ENCODE data around the gene DOCK1. TPM values are rescaled to one million over a fixed set of nuclear protein-coding genes. Genes with fewer than 3 reads are reported as not detected.

The DOCK1 gene
- total and polyA plus RNA-seq, 8 donors, result 46.4 to 77.7 (median 71.3) TPM

- Histone ChIP-seq H3K36me3 (peaks cover 0 to 6% of the 10 kb centered on the region in 2 donors), H3K4me3 (no peak overlapping the region), H3K27ac (no peak overlapping the region), H3K27me3 (no peaks in the 10 kb centered on the region), H3K4me1 (peaks cover 3 to 9% of the 10 kb centered on the region in 2 donors), H3K9me3 (no peaks in the 10 kb centered on the region)
- ATAC-seq, result no peak
- TF ChIP-seq CTCF (IDR thresholded peaks at IDR 0.05), result no peak
- no peak for DNase-seq
- intact Hi-C loops (cut with DNase I), result no loop called here
These were observed 72.0 kb downstream of the DOCK1 start for GRCh38 chr10:126977216-126977615.

- no peak for TF ChIP-seq CTCF (IDR thresholded peaks at IDR 0.05)
- Histone ChIP-seq H3K4me3 (no peak overlapping the region), H3K4me1 (no peaks in the 10 kb centered on the region), H3K9me3 (no peaks in the 10 kb centered on the region), H3K36me3 (peaks cover 0 to 6% of the 10 kb centered on the region in 2 donors), H3K27ac (no peak overlapping the region), H3K27me3 (no peaks in the 10 kb centered on the region)
- ATAC-seq (no peak), DNase-seq (no peak)
- intact Hi-C loops (cut with DNase I), result no loop called here
These were observed 74.1 kb downstream of the DOCK1 start for GRCh38 chr10:126979311-126979710.

GRCh38 chr10:126993208-126993607, 88.0 kb downstream of the DOCK1 start:
- no peak for TF ChIP-seq CTCF (IDR thresholded peaks at IDR 0.05)
- Histone ChIP-seq H3K36me3 (peaks cover 0 to 38% of the 10 kb centered on the region in 2 donors), H3K27ac (no peak overlapping the region), H3K27me3 (no peaks in the 10 kb centered on the region), H3K4me3 (no peak overlapping the region), H3K9me3 (no peaks in the 10 kb centered on the region), H3K4me1 (no peaks in the 10 kb centered on the region)
- intact Hi-C loops (cut with DNase I), result no loop called here
- ATAC-seq (no peak), DNase-seq (no peak)

- Histone ChIP-seq H3K4me1 (no peaks in the 10 kb centered on the region), H3K27ac (no peak overlapping the region), H3K27me3 (no peaks in the 10 kb centered on the region), H3K9me3 (no peaks in the 10 kb centered on the region), H3K36me3 (peaks cover 0 to 34% of the 10 kb centered on the region in 2 donors), H3K4me3 (no peak overlapping the region)
- no peak for TF ChIP-seq CTCF (IDR thresholded peaks at IDR 0.05)
- ATAC-seq (no peak), DNase-seq (no peak)
- intact Hi-C loops (cut with DNase I), result no loop called here
These were observed 92.8 kb downstream of the DOCK1 start for GRCh38 chr10:126997801-126998590.

- Histone ChIP-seq H3K36me3 (peaks cover 0 to 32% of the 10 kb centered on the region in 2 donors), H3K4me1 (no peaks in the 10 kb centered on the region), H3K27ac (no peak overlapping the region), H3K4me3 (no peak overlapping the region), H3K27me3 (no peaks in the 10 kb centered on the region), H3K9me3 (no peaks in the 10 kb centered on the region)
- no peak for DNase-seq
- intact Hi-C loops (cut with DNase I), result no loop called here
- no peak for ATAC-seq
- TF ChIP-seq CTCF (IDR thresholded peaks at IDR 0.05), result no peak
These were observed 95.4 kb downstream of the DOCK1 start for GRCh38 chr10:127000598-127000997.
